Stimulated activated CD8-positive, alpha-beta memory T cell treated with anti-CD3 and anti-CD28 coated beads, Interleukin-15, amount 100 ng/mL, for 1 hour (primary cell): Measurements from ENCODE around the gene UQCRC2.
A peak's percentile ranks its signal among the peaks of the same experiment; 100 is the strongest.
"Not testable (repeated sequence)": the region's sequence is repeated elsewhere in the genome, so short reads cannot be mapped to it uniquely, and the experiment has no call there.

ENCODE experiments used
- DNase-seq: peaks from one replicate; pipeline ENCODE4 v3.0.0-alpha.2; 2020; ENCODE audit warnings: low read depth

The UQCRC2 gene

DNA sequence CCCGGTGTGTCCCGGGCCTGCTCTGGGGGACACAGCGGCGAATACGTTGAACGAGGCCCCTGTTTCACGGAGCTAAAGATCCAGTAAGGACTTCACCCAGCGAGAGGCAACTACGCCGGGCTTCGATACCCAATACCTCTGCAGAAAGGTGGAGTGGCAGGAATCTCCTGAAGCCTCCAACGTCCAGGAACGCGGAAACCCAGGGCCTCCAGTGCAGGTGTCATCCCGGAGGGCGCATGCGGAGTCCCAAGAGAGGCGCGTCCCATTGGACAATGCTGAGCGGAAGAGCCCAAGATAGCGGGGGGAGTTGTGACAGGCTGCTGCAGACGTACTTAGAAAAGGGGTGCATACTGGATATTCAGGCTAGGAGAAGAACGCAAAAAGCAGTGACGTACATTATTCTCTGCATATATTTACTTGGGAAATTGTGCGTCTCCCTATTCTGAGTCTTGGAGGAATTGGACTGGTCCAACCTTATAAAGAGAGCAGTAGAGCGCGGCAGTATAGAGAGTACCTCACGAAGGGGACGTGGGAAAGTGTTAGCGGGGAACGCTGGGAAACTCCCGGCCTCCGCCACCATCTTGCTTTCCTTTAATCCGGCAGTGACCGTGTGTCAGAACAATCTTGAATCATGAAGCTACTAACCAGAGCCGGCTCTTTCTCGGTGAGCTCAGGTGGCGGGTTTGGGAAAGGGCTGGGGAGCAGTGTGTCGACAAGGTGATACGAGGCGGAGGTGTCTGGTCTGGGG, at the start of gene UQCRC2:
TSS of gene UQCRC2 (plus strand) at position 569 of the 748 bp plus-strand sequence. CDS start at position 632, 63 bp downstream.
- DNase-seq, result peak; percentile 73

- DNase-seq, result not testable (repeated sequence)
Observed at GRCh38 chr16:21932650-21933049, 20.5 kb upstream of the UQCRC2 start.

GRCh38 chr16:21933316-21933715, 19.8 kb upstream of the UQCRC2 start:
- DNase-seq, result not testable (repeated sequence)

GRCh38 chr16:21933790-21934189, 19.4 kb upstream of the UQCRC2 start:
- DNase-seq, result not testable (repeated sequence)

GRCh38 chr16:21936216-21936615, 16.9 kb upstream of the UQCRC2 start:
- DNase-seq, result not testable (repeated sequence)

- no peak for DNase-seq
Observed at GRCh38 chr16:21937336-21937829, 15.8 kb upstream of the UQCRC2 start.

DNA sequence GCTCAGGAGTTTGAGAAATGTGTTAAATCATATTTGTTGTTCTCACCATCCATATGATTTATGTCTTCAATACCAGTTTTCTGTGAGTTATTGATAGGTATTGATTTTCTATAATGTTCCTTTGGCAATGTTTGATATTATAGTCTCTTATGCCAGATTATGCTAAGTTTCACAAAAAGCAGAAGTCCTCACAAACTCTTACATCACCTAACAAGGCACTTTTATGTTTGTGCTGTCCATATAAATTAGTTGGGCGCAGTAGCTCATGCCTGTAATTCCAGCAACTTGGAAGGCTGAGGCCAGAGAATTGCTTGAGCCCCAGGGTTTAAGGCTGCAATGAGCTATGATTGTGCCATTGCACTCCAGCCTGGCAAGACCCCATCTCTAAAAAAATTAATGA, 12.6 kb upstream of the UQCRC2 start:
- DNase-seq, result no peak

GRCh38 chr16:21943571-21943970, 9.6 kb upstream of the UQCRC2 start:
- DNase-seq, result no peak

GRCh38 chr16:21946889-21947635, 6.1 kb upstream of the UQCRC2 start:
- no peak for DNase-seq

- no peak for DNase-seq
Observed at GRCh38 chr16:21949713-21950260, 3.4 kb upstream of the UQCRC2 start.

DNA sequence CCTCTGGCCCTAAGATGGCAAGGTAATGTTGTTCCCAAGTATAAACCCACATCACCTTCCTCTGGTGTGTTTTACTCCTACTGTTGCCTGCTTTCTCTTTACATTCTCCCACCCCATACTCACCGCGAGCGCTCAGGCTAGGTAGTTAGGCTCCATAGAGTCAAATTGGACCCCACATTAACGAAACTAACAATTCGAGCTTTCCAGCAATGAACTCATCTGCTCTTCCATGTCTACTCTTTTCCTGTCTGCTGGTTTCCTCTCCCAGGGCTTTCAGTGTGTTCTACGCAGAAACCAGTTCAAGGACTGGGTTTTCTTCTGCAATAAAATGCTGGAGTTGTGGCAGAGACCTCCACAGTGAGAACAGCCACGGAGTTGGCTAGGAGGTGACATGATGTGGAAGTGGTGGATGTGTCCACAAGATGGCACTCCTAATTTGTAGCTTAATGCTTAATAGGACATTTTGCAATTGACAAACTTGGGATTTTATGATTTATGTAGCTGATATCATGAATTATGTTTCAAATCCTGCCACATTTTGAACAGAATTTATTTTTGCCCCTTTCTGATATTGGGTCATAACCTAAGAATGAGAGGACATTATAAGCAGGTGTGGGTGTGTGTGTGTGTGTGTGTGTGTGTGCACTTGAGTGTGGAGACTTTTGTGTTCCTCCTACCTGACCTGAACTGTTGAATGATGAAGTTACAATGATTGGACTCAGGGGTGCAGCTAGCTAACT, 2.2 kb upstream of the UQCRC2 start:
- no peak for DNase-seq

DNA sequence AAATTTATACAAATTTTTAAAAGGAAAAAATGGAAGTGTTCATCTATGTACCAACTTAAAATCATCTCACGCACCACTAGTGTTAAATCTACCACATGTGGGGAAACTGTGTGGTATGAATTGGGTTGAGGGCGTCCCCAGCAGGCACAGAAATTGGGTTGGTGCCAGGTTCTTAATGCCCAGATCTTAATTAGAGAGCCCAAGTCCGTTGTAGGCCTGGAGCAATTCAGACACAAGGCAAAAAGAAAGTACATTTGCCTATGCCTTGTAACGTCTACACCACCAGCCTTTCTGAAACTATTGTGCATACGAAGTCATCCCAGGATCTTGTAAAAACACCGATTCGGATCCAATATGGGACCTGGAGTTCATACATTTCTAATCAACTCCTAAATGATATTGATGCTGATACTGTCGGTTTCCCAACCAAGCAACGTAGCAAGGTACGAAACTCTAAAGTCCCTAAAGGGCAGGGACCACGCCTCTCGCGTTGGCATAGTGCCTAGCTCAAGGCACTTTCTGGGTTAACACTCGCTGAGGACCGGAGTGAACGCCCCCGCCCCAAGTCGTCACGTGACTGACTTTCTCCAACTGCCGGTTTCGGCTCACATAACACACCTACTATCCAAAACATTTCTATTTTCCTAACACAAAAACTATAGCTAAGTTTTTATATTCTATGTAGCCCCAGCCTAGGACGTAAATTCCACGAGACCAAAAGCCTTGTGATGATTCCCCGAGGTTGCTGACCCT, 945 bp upstream of the UQCRC2 start:
- DNase-seq, result peak; percentile 47

GRCh38 chr16:21953541-21953902, 361 bp downstream of the UQCRC2 start:
- no peak for DNase-seq

- DNase-seq, result no peak
Observed at GRCh38 chr16:21957714-21958346, 4.7 kb downstream of the UQCRC2 start.

DNA sequence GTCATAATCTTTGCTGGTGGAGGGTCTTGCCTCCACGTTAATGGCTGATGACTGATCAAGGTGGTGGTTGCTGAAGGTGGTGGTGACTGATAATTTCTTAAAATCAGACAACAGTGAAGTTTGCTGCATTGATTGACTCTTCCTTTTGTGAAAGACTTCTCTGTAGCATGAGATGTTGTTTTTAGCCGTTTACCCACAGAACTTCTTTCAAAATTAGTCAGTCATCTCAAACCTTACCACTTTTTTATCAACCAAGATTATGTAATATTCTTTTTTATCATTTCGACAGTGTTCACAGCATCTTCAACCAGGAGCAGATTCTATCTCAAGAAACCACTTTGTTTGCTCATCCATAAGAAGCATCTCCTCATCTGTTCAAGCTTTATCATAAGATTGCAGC, 5.9 kb downstream of the UQCRC2 start:
- DNase-seq, result no peak

DNA sequence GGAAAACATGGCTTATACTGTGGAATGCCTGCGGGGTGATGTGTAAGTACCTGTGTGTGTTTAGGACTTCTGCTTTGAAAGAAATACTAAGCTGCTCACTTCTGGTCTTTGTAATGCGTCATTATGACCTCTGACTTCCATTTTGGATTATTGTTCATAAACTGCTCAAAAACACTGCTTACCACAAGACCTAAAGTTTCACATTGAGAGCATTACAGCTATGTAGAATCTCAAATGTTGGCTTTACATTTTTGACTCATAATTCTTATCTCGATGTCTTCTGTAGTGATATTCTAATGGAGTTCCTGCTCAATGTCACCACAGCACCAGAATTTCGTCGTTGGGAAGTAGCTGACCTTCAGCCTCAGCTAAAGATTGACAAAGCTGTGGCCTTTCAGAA, 9.3 kb downstream of the UQCRC2 start:
- no peak for DNase-seq

DNA sequence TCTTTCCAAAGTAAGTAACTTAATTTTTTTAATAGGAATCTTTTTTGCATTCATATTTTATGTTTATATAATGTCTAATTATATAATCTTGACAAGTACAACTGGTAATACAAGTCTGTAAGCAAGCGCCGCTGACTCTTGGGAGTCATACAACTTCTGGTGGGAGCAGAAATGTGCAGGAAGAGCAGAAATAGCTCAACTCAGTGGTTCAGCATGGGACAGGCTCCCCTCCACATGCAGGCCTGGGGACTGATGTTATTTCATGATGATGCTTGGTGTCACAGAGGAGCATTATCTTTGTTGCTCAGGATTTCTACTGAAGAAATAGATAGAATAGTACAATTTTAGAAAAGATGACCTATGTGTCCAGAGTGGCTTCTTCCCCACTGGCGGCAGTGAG, 10.7 kb downstream of the UQCRC2 start:
- DNase-seq, result no peak

GRCh38 chr16:21964353-21964752, 11.2 kb downstream of the UQCRC2 start:
- DNase-seq, result no peak

GRCh38 chr16:21971856-21972255, 18.7 kb downstream of the UQCRC2 start:
- DNase-seq, result no peak

- DNase-seq, result no peak
Observed at GRCh38 chr16:21973945-21974344, 20.8 kb downstream of the UQCRC2 start.

DNA sequence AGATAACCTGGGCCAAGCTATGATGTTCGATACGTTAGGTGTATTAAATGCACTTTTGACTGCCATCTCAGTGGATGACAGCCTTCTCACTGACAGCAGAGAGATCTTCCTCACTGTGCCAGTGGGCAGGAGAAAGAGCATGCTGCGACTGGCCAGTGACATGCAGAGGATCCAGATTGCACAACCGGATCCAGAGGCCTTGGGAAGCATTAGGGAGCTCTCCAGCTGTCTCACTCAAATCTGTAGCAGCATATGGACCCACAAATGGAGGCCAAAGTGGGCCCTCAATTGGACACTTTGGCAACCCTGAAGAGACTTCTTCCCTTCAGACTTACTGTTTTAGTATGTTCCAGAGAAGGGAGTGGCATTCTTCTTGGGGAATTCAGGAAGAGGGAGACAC, 26.9 kb downstream of the UQCRC2 start:
- no peak for DNase-seq
